Subcutaneous abdominal adipose tissue (tissue), 5 donors: ENCODE measurements around the gene SETD7.

ENCODE experiments used
- H3K27ac ChIP-seq: one replicate; pipeline ENCODE4 v1.7.0; 2013; ENCODE audit warnings: low read depth, mild to moderate bottlenecking, inconsistent platforms, low read length, moderate library complexity
- H3K27me3 ChIP-seq, 5 donors: one replicate each; pipeline ENCODE4 v1.7.0; 2013; ENCODE audit warnings: low read length in 5 of 5, inconsistent platforms in 1 of 5; ENCODE audit not compliant: control insufficient read depth in 5 of 5, insufficient read depth in 4 of 5
- H3K36me3 ChIP-seq, 5 donors: one replicate each; pipeline ENCODE4 v1.7.0; 2013; ENCODE audit warnings: low read length in 5 of 5; ENCODE audit not compliant: control insufficient read depth in 5 of 5, insufficient read depth in 5 of 5
- H3K4me1 ChIP-seq, 5 donors: one replicate each; pipeline ENCODE4 v1.7.0; 2013; ENCODE audit warnings: low read length in 5 of 5, mild to moderate bottlenecking in 3 of 5, moderate library complexity in 1 of 5; ENCODE audit not compliant: control insufficient read depth in 5 of 5, insufficient read depth in 5 of 5
- H3K4me3 ChIP-seq, 5 donors: one replicate each; pipeline ENCODE4 v1.7.0; 2013; ENCODE audit warnings: low read length in 5 of 5, low read depth in 1 of 5
- H3K9ac ChIP-seq, 5 donors: one replicate each; pipeline ENCODE4 v1.7.0; 2013; ENCODE audit warnings: low read length in 5 of 5, mild to moderate bottlenecking in 4 of 5, moderate library complexity in 3 of 5
- H3K9me3 ChIP-seq, 5 donors: one replicate each; pipeline ENCODE4 v1.7.0; 2013; ENCODE audit warnings: low read length in 5 of 5; ENCODE audit not compliant: control insufficient read depth in 5 of 5
- donor health status: healthy.
- donor health status: healthy.
- donor health status: healthy.
- donor health status: healthy.
- donor health status: healthy.

The SETD7 gene

GRCh38 chr4:139501927-139502899 lies 53.8 kb downstream of the SETD7 start:
- Histone ChIP-seq H3K36me3 (peaks cover 0 to 16% (median 9%) of the 10 kb centered on the region in 5 donors), H3K27ac (no peak overlapping the region), H3K4me1 (peaks cover 4 to 26% (median 8%) of the 10 kb centered on the region in 5 donors), H3K9ac (no peak overlapping the region), H3K27me3 (no peaks in the 10 kb centered on the region), H3K9me3 (peaks cover 0 to 4% (median 0%) of the 10 kb centered on the region in 5 donors), H3K4me3 (no peak overlapping the region)

DNA sequence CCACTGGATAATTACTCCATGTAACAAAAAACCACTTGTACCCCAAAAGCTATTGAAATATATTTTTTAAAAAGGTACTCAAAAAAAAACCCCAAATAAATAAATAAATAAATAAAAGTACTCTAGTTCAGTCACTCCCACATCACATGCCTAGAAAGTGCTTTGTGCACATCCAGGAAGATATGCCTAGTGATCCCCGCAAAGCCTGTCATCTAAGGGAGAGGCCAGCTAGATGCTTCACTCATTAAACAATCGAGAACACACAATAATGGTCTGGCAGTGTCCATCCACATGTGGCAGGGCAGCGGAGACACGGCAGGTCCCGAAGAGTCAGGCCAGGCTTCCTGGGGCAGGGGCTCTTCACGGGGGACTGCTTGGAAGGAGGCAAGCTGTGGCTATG lies 54.5 kb downstream of the SETD7 start:
- peaks cover 0 to 4% (median 0%) of the 10 kb centered on the region in 5 donors for H3K9me3 ChIP-seq
- no peak overlapping the region for H3K4me3 ChIP-seq
- no peak overlapping the region for H3K9ac ChIP-seq
- no peaks in the 10 kb centered on the region for H3K27me3 ChIP-seq
- peaks cover 4 to 33% (median 13%) of the 10 kb centered on the region in 5 donors for H3K4me1 ChIP-seq
- H3K36me3 ChIP-seq: peaks cover 0 to 10% (median 5%) of the 10 kb centered on the region in 5 donors
- no peak overlapping the region for H3K27ac ChIP-seq

GRCh38 chr4:139501117-139501516 lies 54.9 kb downstream of the SETD7 start:
- Histone ChIP-seq H3K36me3 (peaks cover 0 to 9% (median 3%) of the 10 kb centered on the region in 5 donors), H3K9me3 (peaks cover 0 to 4% (median 0%) of the 10 kb centered on the region in 5 donors), H3K4me3 (no peak overlapping the region), H3K27ac (no peak overlapping the region), H3K27me3 (no peaks in the 10 kb centered on the region), H3K4me1 (peaks cover 4 to 37% (median 17%) of the 10 kb centered on the region in 5 donors), H3K9ac (no peak overlapping the region)

- Histone ChIP-seq H3K9ac (no peak overlapping the region), H3K27ac (no peak overlapping the region), H3K4me3 (no peak overlapping the region), H3K36me3 (peaks cover 0 to 4% (median 0%) of the 10 kb centered on the region in 5 donors), H3K27me3 (no peaks in the 10 kb centered on the region), H3K4me1 (peaks cover 4 to 45% (median 21%) of the 10 kb centered on the region in 5 donors), H3K9me3 (peaks cover 0 to 4% (median 0%) of the 10 kb centered on the region in 5 donors)
Observed at GRCh38 chr4:139499186-139499585, 56.8 kb downstream of the SETD7 start.

DNA sequence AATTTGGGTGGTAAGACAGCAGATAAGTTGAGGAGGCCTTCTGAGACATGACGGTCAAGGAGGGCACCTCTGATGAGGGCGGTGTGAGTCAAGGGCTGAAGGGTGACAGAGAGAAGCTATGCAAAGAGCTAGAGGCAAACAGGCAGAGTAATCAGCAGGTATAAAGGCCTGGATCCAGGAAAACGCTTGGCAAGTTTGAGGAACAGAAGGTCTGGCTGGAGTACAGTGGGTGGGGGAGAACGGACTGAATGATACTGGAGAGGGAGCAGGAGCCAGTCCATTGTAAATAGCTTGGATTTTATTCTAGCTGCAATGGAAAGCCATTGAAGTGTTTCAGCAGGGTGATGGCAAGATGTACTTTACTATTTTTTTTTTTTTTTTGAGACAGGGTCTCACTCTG lies 62.8 kb downstream of the SETD7 start:
- Histone ChIP-seq H3K36me3 (no peaks in the 10 kb centered on the region), H3K27me3 (no peaks in the 10 kb centered on the region), H3K4me3 (no peak overlapping the region), H3K27ac (no peak overlapping the region), H3K9ac (no peak overlapping the region), H3K9me3 (peaks cover 0 to 3% (median 0%) of the 10 kb centered on the region in 5 donors), H3K4me1 (peaks cover under 1 to 22% (median 15%) of the 10 kb centered on the region in 5 donors)

DNA sequence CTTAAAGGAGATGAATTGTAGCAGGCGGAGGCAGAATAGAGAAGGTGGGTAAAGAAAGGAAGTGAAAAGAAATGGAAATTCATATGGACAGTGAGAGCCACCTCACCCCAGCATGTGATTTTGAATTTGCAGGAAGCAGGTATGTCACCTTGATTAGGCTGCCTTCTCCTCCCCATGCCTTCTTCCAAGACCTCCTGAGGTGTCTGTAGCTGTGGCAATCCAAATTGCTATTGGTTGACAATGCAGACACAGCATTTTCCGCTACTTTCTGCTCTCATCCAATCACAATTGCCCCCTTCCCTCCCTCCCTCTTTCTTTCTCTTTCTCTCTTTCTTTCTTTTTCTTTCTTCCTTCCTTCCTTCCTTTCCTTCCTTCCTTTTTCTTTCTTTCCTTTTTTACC lies 63.6 kb downstream of the SETD7 start:
- Histone ChIP-seq H3K9ac (no peak overlapping the region), H3K9me3 (peaks cover 0 to 3% (median 0%) of the 10 kb centered on the region in 5 donors), H3K36me3 (no peaks in the 10 kb centered on the region), H3K27me3 (no peaks in the 10 kb centered on the region), H3K4me3 (no peak overlapping the region), H3K4me1 (peaks cover 0 to 19% (median 11%) of the 10 kb centered on the region in 5 donors), H3K27ac (no peak overlapping the region)

- no peak overlapping the region for H3K9ac ChIP-seq
- H3K27ac ChIP-seq: no peak overlapping the region
- no peaks in the 10 kb centered on the region for H3K27me3 ChIP-seq
- no peaks in the 10 kb centered on the region for H3K36me3 ChIP-seq
- H3K4me3 ChIP-seq: no peak overlapping the region
- H3K9me3 ChIP-seq: peaks cover 0 to 3% (median 0%) of the 10 kb centered on the region in 5 donors
- H3K4me1 ChIP-seq: peaks cover 0 to 6% (median 0%) of the 10 kb centered on the region in 5 donors
Observed at GRCh38 chr4:139489638-139490037, 66.4 kb downstream of the SETD7 start.

DNA sequence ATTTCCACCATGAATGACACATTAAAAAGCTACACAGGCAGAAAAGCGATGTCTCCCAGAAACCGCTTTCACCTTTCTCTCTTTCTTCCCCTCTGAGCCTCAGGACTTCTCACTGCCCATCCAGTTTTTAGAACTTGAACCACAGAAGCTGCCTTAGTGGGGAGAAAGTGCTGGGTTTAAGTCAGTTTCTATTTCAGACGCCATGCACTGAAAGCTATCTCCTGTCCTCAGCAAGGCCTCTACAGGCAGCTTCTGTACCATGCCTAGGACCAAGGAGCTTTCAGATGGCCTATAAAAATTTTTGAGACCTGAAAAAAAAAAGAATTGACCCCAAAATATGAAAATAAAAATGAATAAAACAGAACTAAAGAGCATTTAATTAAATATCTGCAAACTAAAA lies 67.6 kb downstream of the SETD7 start:
- Histone ChIP-seq H3K9ac (no peak overlapping the region), H3K36me3 (no peaks in the 10 kb centered on the region), H3K27ac (no peak overlapping the region), H3K4me3 (no peak overlapping the region), H3K27me3 (no peaks in the 10 kb centered on the region), H3K4me1 (no peaks in the 10 kb centered on the region), H3K9me3 (no peaks in the 10 kb centered on the region)

DNA sequence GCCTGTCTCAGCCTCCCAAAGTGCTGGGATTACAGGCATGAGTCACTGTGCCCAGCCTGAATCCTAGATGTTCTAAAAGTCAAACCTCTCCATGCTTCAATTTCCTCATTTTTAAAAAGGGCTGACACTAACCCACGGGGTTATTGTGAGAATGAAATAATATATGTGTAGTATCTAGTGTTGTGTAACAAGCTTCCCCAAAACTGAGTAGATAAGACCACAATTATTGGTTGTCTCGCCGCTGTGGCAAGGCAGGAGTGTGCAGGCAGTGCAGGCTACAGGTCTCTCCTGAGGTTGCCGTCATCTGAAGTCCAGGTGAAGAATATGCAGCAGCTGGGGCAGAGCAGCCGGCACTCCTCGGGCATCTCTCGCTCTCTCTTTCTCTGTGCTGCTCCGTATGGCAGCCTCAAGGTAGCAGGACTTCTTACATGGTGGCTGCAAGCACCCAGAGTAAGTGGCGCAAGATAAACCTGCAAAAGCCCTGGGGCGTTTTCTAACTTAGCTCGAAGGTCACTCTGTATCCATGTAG lies 71.2 kb downstream of the SETD7 start:
- no peaks in the 10 kb centered on the region for H3K36me3 ChIP-seq
- no peak overlapping the region for H3K4me3 ChIP-seq
- H3K9ac ChIP-seq: no peak overlapping the region
- H3K27me3 ChIP-seq: no peaks in the 10 kb centered on the region
- no peak overlapping the region for H3K27ac ChIP-seq
- H3K9me3 ChIP-seq: no peaks in the 10 kb centered on the region
- peaks cover 3 to 15% (median 9%) of the 10 kb centered on the region in 5 donors for H3K4me1 ChIP-seq

GRCh38 chr4:139483000-139483399 lies 73.0 kb downstream of the SETD7 start:
- Histone ChIP-seq H3K9ac (no peak overlapping the region), H3K27me3 (no peaks in the 10 kb centered on the region), H3K4me3 (no peak overlapping the region)

More at GRCh38 chr4:139483000-139483399, 73.0 kb downstream of the SETD7 start:
- H3K4me1 ChIP-seq: peaks cover 3 to 15% (median 9%) of the 10 kb centered on the region in 5 donors
- H3K36me3 ChIP-seq: no peaks in the 10 kb centered on the region
- no peaks in the 10 kb centered on the region for H3K9me3 ChIP-seq
- no peak overlapping the region for H3K27ac ChIP-seq
